DMS53 treated with DMSO at 0.1 percent for 48 hours (cell line): Measurements from ENCODE around the gene KIAA1328.
"Not testable (repeated sequence)": the region's sequence is repeated elsewhere in the genome, so short reads cannot be mapped to it uniquely, and the experiment has no call there.

Experiments
- DNase-seq: peaks from one replicate; lab custom pipeline; 2025; ENCODE audit not compliant: unreplicated experiment; lab: John Stamatoyannopoulos, UW

Gene KIAA1328

GRCh38 chr18:36879796-36880195 is 50.9 kb downstream of the KIAA1328 start:
- not testable (repeated sequence) for DNase-seq

DNA sequence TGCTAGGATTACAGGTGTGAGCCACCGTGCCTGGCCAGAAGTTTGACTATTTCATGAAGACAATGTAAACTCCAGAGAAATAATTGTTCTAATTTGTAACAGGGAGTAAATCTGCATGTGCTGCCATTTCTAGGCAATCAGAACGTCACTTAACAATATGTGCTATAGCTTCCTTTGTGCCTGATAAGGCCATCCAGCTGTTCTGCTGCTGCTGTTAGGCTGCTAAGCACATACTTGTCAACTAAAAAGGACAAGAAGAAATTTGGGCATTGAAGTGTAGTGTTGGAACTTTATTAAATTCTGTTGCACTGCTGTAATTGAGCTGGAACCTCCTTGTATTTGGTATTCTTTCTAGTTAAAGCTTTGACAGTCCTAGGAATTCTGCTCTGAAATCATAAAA is 57.1 kb downstream of the KIAA1328 start:
- DNase-seq, result no peak

GRCh38 chr18:36887114-36887513 is 58.2 kb downstream of the KIAA1328 start:
- DNase-seq, result no peak

- no peak for DNase-seq
Observed at GRCh38 chr18:36887864-36888263, 58.9 kb downstream of the KIAA1328 start.

DNA sequence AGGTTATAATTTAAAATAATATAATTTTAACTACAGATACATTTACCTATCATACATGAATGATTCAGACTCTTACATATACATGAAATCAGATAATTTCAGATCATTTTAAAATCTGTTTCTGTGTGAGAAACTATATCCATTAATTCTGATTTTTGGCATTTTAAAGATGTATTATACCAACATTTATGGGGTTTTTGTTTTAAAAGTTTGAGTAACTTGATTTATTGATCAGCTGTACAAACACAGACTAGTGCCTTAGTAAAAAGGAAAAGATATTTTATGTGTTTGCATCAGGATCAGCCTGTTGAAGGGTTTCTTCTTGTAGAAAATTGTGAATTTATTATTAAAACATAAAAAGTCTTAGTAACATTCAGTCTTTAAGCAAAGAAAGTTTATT is 59.9 kb downstream of the KIAA1328 start:
- no peak for DNase-seq

GRCh38 chr18:36889321-36889720 is 60.4 kb downstream of the KIAA1328 start:
- DNase-seq, result no peak

DNA sequence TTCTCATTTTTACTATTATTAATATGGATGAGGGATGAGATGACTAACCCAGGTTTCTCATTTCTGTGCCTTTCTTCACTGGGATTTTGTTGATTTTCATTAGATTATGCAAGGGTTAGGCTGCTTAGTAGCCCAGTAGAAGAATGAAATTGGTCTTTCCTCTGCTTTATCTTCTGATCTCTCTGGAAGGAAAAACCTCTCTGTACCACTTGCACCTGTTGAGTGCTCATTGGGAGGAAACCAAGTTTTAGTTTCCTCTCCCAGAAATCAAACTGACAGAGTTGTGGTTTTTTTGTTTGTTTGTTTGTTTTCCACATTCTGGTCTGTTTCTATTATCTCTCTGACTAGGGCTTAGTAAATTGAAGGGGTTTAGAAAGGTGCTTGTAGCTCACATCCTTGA is 60.8 kb downstream of the KIAA1328 start:
- DNase-seq, result no peak

DNA sequence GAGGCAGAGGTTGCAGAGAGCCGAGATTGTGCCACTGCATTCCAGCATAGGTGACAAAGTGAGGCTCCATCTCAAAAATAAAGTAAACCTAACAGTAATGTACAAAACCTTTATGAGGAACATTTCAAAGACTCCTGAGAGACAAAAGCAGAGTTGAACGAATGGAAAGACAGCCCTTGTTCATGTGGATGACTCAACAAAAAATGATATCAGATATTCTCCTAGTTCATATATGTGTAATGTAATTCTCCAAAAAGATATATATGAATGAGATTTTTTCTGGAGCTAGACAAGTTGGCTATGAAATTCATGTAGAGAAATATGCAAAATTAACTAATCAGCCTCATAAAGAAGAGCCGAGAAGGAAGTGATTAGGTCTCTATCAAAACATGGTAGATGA is 61.7 kb downstream of the KIAA1328 start:
- no peak for DNase-seq

GRCh38 chr18:36893227-36893626 is 64.3 kb downstream of the KIAA1328 start:
- no peak for DNase-seq

GRCh38 chr18:36895606-36896005 is 66.7 kb downstream of the KIAA1328 start:
- no peak for DNase-seq

DNA sequence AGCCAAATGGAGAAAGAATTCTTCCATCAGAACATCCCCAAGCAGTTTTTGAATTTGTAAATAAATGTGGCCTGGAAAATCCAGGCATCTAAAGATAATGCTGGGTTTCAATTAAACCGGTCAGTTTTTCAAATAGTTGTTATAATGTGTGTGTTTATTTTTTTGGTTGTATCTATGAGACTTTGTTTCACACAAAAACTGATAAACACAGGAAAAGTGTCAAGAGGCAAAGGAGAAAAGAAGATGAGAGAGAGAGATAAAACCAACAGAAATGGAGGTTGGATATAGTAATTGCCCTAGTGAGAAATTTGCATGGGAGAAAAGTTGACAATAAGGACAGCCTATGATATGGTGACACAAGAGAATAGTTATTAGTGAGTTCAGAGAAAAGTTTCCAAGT is 68.3 kb downstream of the KIAA1328 start:
- no peak for DNase-seq

- DNase-seq, result no peak
Observed at GRCh38 chr18:36899289-36899688, 70.4 kb downstream of the KIAA1328 start.

DNA sequence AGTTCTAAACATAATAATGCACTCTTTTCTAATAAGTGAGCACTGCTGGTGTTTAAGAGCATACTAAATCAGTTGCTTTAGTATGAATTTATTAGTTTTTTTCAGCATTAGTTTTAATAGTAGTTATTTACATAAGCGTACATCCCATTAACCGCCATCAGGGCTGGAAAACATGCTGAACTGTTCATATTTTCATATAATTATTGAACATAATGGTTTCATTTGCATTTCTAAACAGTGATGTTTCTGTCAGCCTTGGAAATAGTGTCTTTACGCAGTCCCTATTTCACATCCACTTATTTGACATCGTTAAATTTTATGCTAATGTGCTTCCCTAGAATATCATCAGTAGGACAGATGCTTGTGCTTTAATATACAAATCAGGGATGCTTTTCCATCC is 71.5 kb downstream of the KIAA1328 start:
- no peak for DNase-seq

- no peak for DNase-seq
Observed at GRCh38 chr18:36901277-36901701, 72.4 kb downstream of the KIAA1328 start.

DNA sequence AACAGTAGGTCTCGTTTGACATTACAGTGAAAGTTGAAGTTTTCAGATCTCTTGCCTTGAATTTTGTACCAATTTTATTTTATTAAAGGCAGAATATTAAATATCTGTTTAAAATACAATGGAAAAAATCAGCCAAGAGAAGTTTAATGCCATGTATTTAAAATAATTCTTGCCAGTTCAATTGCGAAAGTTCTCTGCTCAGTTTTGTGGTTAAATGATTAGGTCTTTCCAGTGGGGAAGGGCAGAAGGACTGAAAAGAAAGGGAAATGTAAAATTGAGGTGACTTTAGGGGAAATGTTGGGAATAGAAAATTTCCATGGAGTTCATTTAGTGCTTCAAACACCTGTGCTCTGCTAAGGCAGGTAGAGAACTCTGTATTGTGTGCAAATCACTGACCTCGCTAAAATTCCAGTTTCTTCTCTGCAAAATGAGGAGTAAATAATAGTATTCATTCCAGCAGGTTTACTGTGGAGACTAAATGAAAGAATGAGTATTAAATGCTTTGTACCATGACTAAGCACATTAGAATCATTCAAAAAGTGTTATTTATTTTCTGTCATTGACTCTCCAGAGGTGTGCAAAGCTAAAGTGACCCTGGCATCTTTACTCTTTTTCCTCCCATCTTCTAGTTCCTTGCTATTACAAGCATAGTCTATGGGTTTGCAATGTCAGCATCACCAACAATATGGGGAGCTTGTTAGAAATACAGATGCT is 74.4 kb downstream of the KIAA1328 start:
- DNase-seq, result no peak

GRCh38 chr18:36905571-36905970 is 76.6 kb downstream of the KIAA1328 start:
- DNase-seq, result no peak

DNA sequence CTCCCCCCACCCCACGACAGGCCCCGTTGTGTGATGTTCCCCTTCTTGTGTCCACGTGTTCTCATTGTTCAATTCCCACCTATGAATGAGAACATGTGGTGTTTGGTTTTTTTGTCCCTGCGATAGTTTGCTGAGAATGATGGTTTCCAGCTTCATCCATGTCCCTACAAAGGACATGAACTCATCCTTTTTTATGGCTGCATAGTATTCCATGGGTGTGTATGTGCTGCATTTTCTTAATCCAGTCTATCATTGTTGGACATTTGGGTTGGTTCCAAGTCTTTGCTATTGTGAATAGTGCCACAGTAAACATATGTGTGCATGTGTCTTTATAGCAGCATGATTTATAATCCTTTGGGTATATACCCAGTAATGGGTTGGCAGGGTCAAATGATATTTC is 80.4 kb downstream of the KIAA1328 start:
- not testable (repeated sequence) for DNase-seq

GRCh38 chr18:36912887-36913286 is 84.0 kb downstream of the KIAA1328 start:
- no peak for DNase-seq

- DNase-seq, result no peak
Observed at GRCh38 chr18:36917907-36918306, 89.0 kb downstream of the KIAA1328 start.

DNA sequence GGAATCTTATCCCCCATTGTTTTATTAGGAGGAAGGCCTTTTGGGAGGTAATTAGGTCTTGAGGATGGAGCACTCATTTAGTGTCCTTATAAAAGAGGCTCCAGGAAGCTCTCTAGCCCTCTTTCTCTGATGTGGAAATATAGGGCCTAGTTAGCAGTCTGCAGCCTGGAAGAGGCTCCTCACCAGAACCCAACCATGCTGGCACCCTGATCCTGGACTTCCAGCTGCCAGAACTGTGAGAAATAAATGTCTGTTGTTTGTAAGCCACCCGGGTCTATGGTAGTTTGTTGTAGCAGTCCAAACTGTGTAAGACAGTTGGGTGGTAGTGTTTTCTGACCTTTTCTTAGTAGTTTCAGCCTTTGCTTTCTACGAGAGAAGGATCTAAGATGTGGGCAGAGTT is 100.7 kb downstream of the KIAA1328 start:
- DNase-seq, result no peak

GRCh38 chr18:36931106-36931505 is 102.2 kb downstream of the KIAA1328 start:
- no peak for DNase-seq

DNA sequence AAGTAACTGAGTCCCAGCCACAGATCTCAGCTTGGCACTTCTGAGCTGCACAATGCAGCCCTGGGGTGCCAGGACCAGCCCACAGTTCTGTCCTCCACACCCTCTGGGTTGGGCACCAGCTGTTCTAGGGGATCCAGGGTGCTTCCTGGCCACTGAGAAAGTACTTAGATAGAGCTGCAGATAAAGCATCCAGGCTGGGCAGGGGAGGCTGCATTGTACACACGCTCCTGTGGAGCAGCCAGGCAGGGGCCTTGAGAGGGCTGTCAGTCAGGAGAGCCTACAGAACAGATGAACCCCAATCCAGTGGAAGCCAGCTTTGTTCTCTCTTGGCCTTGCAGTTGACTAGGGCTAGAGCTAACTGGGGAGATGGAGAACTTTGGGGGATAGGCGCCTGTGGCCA is 104.6 kb downstream of the KIAA1328 start:
- DNase-seq, result no peak

GRCh38 chr18:36934884-36935283 is 106.0 kb downstream of the KIAA1328 start:
- DNase-seq, result no peak
